GM23338 (cell line): ENCODE results near the gene KDM4C.

Source experiments
- CREB1 ChIP-seq: fragments of 250-450 bp; sonication (Bioruptor Pico); IDR thresholded peaks from 2 replicates; pipeline ENCODE4 v1.5.0; 2020; ENCODE audit warnings: low read depth, mild to moderate bottlenecking, moderate library complexity
- CTCF ChIP-seq, 2 experiments: fragments of 200-600 bp in 1 of 2; sonication (generic) in 1 of 2; conservative IDR thresholded peaks; 2 replicates each; pipeline versions ENCODE4 v1.5.1 to v1.6.1; 2016 to 2017; ENCODE audit warnings: antibody characterized with exemption in 2 of 2, low read depth in 2 of 2, mild to moderate bottlenecking in 2 of 2, moderate library complexity in 1 of 2
- EZH2 ChIP-seq: fragments of 200-600 bp; sonication (generic); IDR thresholded peaks from one replicate; pipeline ENCODE4 v1.8.0; 2017; ENCODE audit warnings: antibody characterized with exemption, mild to moderate bottlenecking, low read depth; ENCODE audit not compliant: unreplicated experiment
- EZH2phosphoT487 ChIP-seq: fragments of 200-600 bp; sonication (generic); IDR thresholded peaks from one replicate; pipeline ENCODE4 v1.8.1; 2018; ENCODE audit warnings: antibody characterized with exemption; ENCODE audit not compliant: unreplicated experiment
- JUNB ChIP-seq: IDR thresholded peaks from one replicate; pipeline ENCODE4 v1.6.1; 2016; ENCODE audit warnings: antibody characterized with exemption; ENCODE audit not compliant: unreplicated experiment
- NANOG ChIP-seq: IDR thresholded peaks from 2 replicates; pipeline ENCODE4 v1.6.1; 2016; ENCODE audit warnings: antibody characterized with exemption, borderline replicate concordance
- POLR2AphosphoS5 ChIP-seq: IDR thresholded peaks from 2 replicates; pipeline ENCODE4 v1.6.1; 2016; ENCODE audit warnings: antibody characterized with exemption, low read depth
- REST ChIP-seq: IDR thresholded peaks from one replicate; pipeline ENCODE4 v1.6.1; 2018; ENCODE audit warnings: antibody characterized with exemption; ENCODE audit not compliant: unreplicated experiment
- ZNF331 ChIP-seq: fragments of 250-450 bp; sonication (Bioruptor Pico); IDR thresholded peaks from 2 replicates; pipeline ENCODE4 v1.5.0; 2020; ENCODE audit warnings: low read depth, mild to moderate bottlenecking, moderate library complexity

- no peak for TF ChIP-seq CTCF (conservative IDR thresholded peaks at IDR 0.05; ENCODE audit: low read depth in 2 of 2)
- no peak for TF ChIP-seq POLR2AphosphoS5
- TF ChIP-seq JUNB = no peak
- no peak for TF ChIP-seq REST
- TF ChIP-seq EZH2phosphoT487 = no peak
- no peak for TF ChIP-seq EZH2
- TF ChIP-seq ZNF331 = no peak
- no peak for TF ChIP-seq NANOG
- TF ChIP-seq CREB1 (CRISPR knock-in tag) = no peak
Measured at GRCh38 chr9:7008411-7008810, 250.6 kb downstream of the KDM4C start.
